Chondrocyte (in vitro differentiated cells): Measurements from ENCODE around the gene HMGN4. TPM values are rescaled to one million over a fixed set of nuclear protein-coding genes. Genes with fewer than 3 reads are reported as not detected.
"Not testable (repeated sequence)": the region's sequence is repeated elsewhere in the genome, so short reads cannot be mapped to it uniquely, and the experiment has no call there.

ENCODE experiments used
- DNase-seq: peaks from one replicate; pipeline ENCODE4 v3.0.0; 2021; ENCODE audit warnings: mixed read lengths, low spot score
- H3K27ac Mint-ChIP-seq: one replicate; pipeline ENCODE4 v1.8.0; 2021; ENCODE audit warnings: mild to moderate bottlenecking, moderate library complexity, mixed read lengths; ENCODE audit not compliant: unreplicated experiment
- H3K27me3 Mint-ChIP-seq: 2 replicates; pipeline ENCODE4 v1.8.0; 2021; ENCODE audit warnings: low read depth, mixed read lengths
- H3K36me3 Mint-ChIP-seq: 2 replicates; pipeline ENCODE4 v1.8.0; 2021; ENCODE audit warnings: low read depth, mixed read lengths
- H3K4me1 Mint-ChIP-seq: 2 replicates; pipeline ENCODE4 v1.8.0; 2021; ENCODE audit warnings: low read depth, mild to moderate bottlenecking, mixed read lengths
- H3K4me3 Mint-ChIP-seq: one replicate; pipeline ENCODE4 v1.8.0; 2021; ENCODE audit warnings: mild to moderate bottlenecking, moderate library complexity, mixed read lengths; ENCODE audit not compliant: unreplicated experiment
- H3K9me3 Mint-ChIP-seq: 2 replicates; pipeline ENCODE4 v1.8.0; 2021; ENCODE audit warnings: low read depth, mixed read lengths
- CTCF ChIP-seq: fragments of 200-600 bp; sonication (generic); IDR thresholded peaks from 2 replicates; pipeline ENCODE4 v1.5.0; 2021; ENCODE audit warnings: antibody characterized with exemption, mild to moderate bottlenecking, moderate library complexity
- total RNA-seq: library from RNA; stranded (reverse); gene quantifications from 3 replicates; pipeline ENCODE4 v1.2.1, GENCODE V29; 2021

HMGN4 gene
- total RNA-seq, 1 donor from 2014 or later = 47.3 TPM

GRCh38 chr6:26502626-26503025, 35.5 kb upstream of the HMGN4 start:
- H3K4me3 Mint-ChIP-seq = no peak overlapping the region
- no peak for DNase-seq
- H3K27me3 Mint-ChIP-seq = peaks cover 22% of the 10 kb centered on the region
- no peak overlapping the region for H3K27ac Mint-ChIP-seq
- H3K9me3 Mint-ChIP-seq = no peaks in the 10 kb centered on the region
- no peak for TF ChIP-seq CTCF
- peaks cover 8% of the 10 kb centered on the region for H3K4me1 Mint-ChIP-seq
- no peaks in the 10 kb centered on the region for H3K36me3 Mint-ChIP-seq

- Mint-ChIP-seq H3K9me3 (no peaks in the 10 kb centered on the region), H3K36me3 (no peaks in the 10 kb centered on the region), H3K27ac (no peak overlapping the region), H3K27me3 (peaks cover 7% of the 10 kb centered on the region), H3K4me1 (no peaks in the 10 kb centered on the region), H3K4me3 (no peak overlapping the region)
- TF ChIP-seq CTCF = no peak
- no peak for DNase-seq
Measured at GRCh38 chr6:26507658-26508057, 30.5 kb upstream of the HMGN4 start.

GRCh38 chr6:26511033-26511432, 27.1 kb upstream of the HMGN4 start:
- H3K4me1 Mint-ChIP-seq, H3K9me3 Mint-ChIP-seq, H3K27ac Mint-ChIP-seq, H3K4me3 Mint-ChIP-seq, H3K27me3 Mint-ChIP-seq, DNase-seq, H3K36me3 Mint-ChIP-seq: not testable (repeated sequence)

- Mint-ChIP-seq H3K36me3 (no peaks in the 10 kb centered on the region), H3K27me3 (no peaks in the 10 kb centered on the region), H3K9me3 (no peaks in the 10 kb centered on the region), H3K4me1 (no peaks in the 10 kb centered on the region), H3K4me3 (no peak overlapping the region), H3K27ac (no peak overlapping the region)
- DNase-seq = no peak
- TF ChIP-seq CTCF = no peak
Measured at GRCh38 chr6:26514984-26515383, 23.2 kb upstream of the HMGN4 start.

GRCh38 chr6:26516481-26517427, 21.4 kb upstream of the HMGN4 start:
- no peak overlapping the region for H3K4me3 Mint-ChIP-seq
- H3K9me3 Mint-ChIP-seq = no peaks in the 10 kb centered on the region
- H3K36me3 Mint-ChIP-seq = no peaks in the 10 kb centered on the region
- H3K4me1 Mint-ChIP-seq = peaks cover 12% of the 10 kb centered on the region
- DNase-seq = no peak
- no peaks in the 10 kb centered on the region for H3K27me3 Mint-ChIP-seq
- no peak overlapping the region for H3K27ac Mint-ChIP-seq
- TF ChIP-seq CTCF = no peak

- no peak for TF ChIP-seq CTCF
- Mint-ChIP-seq H3K27me3 (no peaks in the 10 kb centered on the region), H3K9me3 (peaks cover 3% of the 10 kb centered on the region), H3K4me3 (no peak overlapping the region), H3K36me3 (no peaks in the 10 kb centered on the region), H3K27ac (no peak overlapping the region), H3K4me1 (peaks cover 32% of the 10 kb centered on the region)
- no peak for DNase-seq
Measured at GRCh38 chr6:26519359-26519758, 18.8 kb upstream of the HMGN4 start.
